ENCODE measurements around the gene STK17B.
"Not testable (repeated sequence)": the region's sequence is repeated elsewhere in the genome, so short reads cannot be mapped to it uniquely, and the experiment has no call there.

DNA sequence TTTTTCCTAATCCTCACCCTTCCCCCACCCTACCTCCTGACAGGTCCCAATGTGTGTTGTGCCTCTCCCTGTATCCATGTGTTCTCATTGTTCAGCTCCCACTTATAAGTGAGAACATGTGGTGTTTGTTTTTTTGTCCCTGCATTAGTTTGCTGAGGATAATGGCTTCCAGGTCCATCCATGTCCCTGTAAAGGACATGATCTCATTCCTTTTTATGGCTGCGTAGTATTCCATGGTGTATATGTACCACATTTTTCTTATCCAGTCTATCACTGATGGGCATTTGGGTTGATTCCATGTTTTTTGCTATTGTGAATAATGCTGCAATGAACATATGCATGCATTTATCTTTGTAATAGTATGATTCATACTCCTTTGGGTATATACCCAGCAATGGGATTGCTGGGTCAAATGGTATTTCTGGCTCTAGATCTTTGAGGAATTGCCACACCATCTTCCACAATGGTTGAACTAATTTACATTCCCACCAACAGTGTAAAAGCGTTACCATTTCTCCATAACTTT is 15.9 kb upstream of the STK17B start:
- TF ChIP-seq, protein P1, sequence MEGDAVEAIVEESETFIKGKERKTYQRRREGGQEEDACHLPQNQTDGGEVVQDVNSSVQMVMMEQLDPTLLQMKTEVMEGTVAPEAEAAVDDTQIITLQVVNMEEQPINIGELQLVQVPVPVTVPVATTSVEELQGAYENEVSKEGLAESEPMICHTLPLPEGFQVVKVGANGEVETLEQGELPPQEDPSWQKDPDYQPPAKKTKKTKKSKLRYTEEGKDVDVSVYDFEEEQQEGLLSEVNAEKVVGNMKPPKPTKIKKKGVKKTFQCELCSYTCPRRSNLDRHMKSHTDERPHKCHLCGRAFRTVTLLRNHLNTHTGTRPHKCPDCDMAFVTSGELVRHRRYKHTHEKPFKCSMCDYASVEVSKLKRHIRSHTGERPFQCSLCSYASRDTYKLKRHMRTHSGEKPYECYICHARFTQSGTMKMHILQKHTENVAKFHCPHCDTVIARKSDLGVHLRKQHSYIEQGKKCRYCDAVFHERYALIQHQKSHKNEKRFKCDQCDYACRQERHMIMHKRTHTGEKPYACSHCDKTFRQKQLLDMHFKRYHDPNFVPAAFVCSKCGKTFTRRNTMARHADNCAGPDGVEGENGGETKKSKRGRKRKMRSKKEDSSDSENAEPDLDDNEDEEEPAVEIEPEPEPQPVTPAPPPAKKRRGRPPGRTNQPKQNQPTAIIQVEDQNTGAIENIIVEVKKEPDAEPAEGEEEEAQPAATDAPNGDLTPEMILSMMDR (IDR thresholded peaks at IDR 0.05; ENCODE audit: insufficient read depth, low read length, poor library complexity, severe bottlenecking), result not testable (repeated sequence)
- TF ChIP-seq EZH2phosphoT487 (conservative IDR thresholded peaks at IDR 0.05; ENCODE audit: low read length), result not testable (repeated sequence)
